ENCODE measurements around the gene COG7.

DNA sequence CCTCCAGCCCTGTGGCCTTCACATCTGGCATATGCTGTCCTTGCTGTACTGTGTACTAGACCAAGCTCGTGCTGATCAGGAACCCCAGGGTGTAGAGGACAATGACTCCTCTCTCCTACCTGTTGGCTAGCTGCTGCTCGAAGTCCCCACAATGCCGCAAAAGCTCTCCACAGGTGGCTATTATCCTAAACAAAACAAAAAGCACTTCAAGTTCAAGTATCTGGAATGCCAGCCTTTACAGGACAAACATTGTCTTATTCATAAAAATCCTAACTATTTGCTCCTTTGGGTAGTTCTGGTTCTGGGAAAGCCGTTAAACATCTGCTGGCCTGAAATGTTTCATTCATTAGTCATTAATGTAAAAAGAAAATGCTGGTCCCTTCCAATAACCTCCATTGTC, 42.8 kb downstream of the COG7 start:
- no peak for TF ChIP-seq POLR2A (IDR thresholded peaks at IDR 0.05)
- TF ChIP-seq, protein P1, sequence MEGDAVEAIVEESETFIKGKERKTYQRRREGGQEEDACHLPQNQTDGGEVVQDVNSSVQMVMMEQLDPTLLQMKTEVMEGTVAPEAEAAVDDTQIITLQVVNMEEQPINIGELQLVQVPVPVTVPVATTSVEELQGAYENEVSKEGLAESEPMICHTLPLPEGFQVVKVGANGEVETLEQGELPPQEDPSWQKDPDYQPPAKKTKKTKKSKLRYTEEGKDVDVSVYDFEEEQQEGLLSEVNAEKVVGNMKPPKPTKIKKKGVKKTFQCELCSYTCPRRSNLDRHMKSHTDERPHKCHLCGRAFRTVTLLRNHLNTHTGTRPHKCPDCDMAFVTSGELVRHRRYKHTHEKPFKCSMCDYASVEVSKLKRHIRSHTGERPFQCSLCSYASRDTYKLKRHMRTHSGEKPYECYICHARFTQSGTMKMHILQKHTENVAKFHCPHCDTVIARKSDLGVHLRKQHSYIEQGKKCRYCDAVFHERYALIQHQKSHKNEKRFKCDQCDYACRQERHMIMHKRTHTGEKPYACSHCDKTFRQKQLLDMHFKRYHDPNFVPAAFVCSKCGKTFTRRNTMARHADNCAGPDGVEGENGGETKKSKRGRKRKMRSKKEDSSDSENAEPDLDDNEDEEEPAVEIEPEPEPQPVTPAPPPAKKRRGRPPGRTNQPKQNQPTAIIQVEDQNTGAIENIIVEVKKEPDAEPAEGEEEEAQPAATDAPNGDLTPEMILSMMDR (IDR thresholded peaks at IDR 0.05), result no peak

All from body of pancreas (tissue), 4 donors.